K562 (cell line): Measurements from ENCODE around the gene KLF1. TPM values are rescaled to one million over a fixed set of nuclear protein-coding genes. Genes with fewer than 3 reads are reported as not detected.

ENCODE experiments used
- CHD2 ChIP-seq: IDR thresholded peaks from 2 replicates; pipeline ENCODE4 v1.6.1; 2011; ENCODE audit warnings: low read depth, low read length
- DMBX1 ChIP-seq: fragments of 250-450 bp; sonication (Bioruptor Pico); IDR thresholded peaks from 2 replicates; pipeline ENCODE4 v1.8.0; 2022; ENCODE audit warnings: inconsistent platforms, mild to moderate bottlenecking, moderate library complexity, borderline replicate concordance
- ELK3 ChIP-seq: fragments of 450-650 bp; formaldehyde crosslinking; IDR thresholded peaks from 2 replicates; pipeline ENCODE4 v1.4.0; 2020; ENCODE audit warnings: mild to moderate bottlenecking
- FOSL1 ChIP-seq: fragments of 200-800 bp; sonication (Bioruptor generic); conservative IDR thresholded peaks from 2 replicates; pipeline ENCODE4 v1.6.1; 2016; ENCODE audit warnings: missing genetic modification characterization, missing compliant biosample characterization
- HDAC1 ChIP-seq, 2 experiments: fragments of 450-650 bp; IDR thresholded peaks; 2 replicates each; pipeline ENCODE4 v1.6.1; 2016 to 2017; ENCODE audit warnings: inconsistent platforms in 1 of 2, mild to moderate bottlenecking in 1 of 2, moderate library complexity in 1 of 2
- LARP7 ChIP-seq: fragments of 450-650 bp; IDR thresholded peaks from 2 replicates; pipeline ENCODE4 v1.6.1; 2016
- PKNOX1 ChIP-seq: fragments of 450-650 bp; IDR thresholded peaks from 2 replicates; pipeline ENCODE4 v1.6.1; 2016
- PML ChIP-seq: IDR thresholded peaks from 2 replicates; pipeline ENCODE4 v1.6.1; 2012; ENCODE audit warnings: low read length, inconsistent platforms
- RAD51 ChIP-seq: fragments of 450-650 bp; IDR thresholded peaks from 2 replicates; pipeline ENCODE4 v1.7.1; 2016; ENCODE audit warnings: low read depth, mild to moderate bottlenecking, borderline replicate concordance
- RBM34 ChIP-seq: fragments of 200-400 bp; formaldehyde crosslinking; IDR thresholded peaks from 2 replicates; pipeline ENCODE4 v1.6.1; 2018; ENCODE audit warnings: low read length, borderline replicate concordance; ENCODE audit not compliant: insufficient read depth
- RFX5 ChIP-seq: IDR thresholded peaks from 2 replicates; pipeline ENCODE4 v1.6.1; 2011; ENCODE audit warnings: low read depth, mild to moderate bottlenecking, improper control_type of control experiment, low read length
- SNIP1 ChIP-seq: fragments of 450-650 bp; IDR thresholded peaks from 2 replicates; pipeline ENCODE4 v1.7.1; 2017; ENCODE audit warnings: low read depth, mild to moderate bottlenecking
- THRB ChIP-seq: fragments of 450-650 bp; formaldehyde crosslinking; conservative IDR thresholded peaks from 2 replicates; pipeline ENCODE4 v1.4.0; 2022; ENCODE audit warnings: mild to moderate bottlenecking, missing genetic modification characterization
- ZBTB5 ChIP-seq: fragments of 450-650 bp; IDR thresholded peaks from 2 replicates; pipeline ENCODE4 v1.6.1; 2017; ENCODE audit warnings: antibody characterized with exemption
- ZC3H4 ChIP-seq: sonication (generic); formaldehyde crosslinking; IDR thresholded peaks from 2 replicates; pipeline ENCODE4 v1.9.0; 2021; ENCODE audit warnings: missing genetic modification reagents, borderline replicate concordance
- ZNF668 ChIP-seq: fragments of 250-450 bp; sonication (Bioruptor Pico); IDR thresholded peaks from 2 replicates; pipeline ENCODE4 v1.8.0; 2022; ENCODE audit warnings: mild to moderate bottlenecking, inconsistent platforms
- polyA plus RNA-seq, 8 experiments: library from polyadenylated mRNA; depleted of rRNA in 4 of 8; stranded (reverse) in 5 of 8; unstranded in 3 of 8; fragments of >200 nt; fragmentation: Nextera tagmentation in 2 of 8; fragmentation: Illumina TruSeq in 1 of 8; extraction: Ambion mirVana in 2 of 8; extraction: Trizol in 1 of 8; gene quantifications; 2 replicates each; pipeline versions ENCODE4 v1.2.1 to v1.2.3, GENCODE V29; 2011 to 2014; ENCODE audit warnings: inconsistent platforms in 1 of 8, missing spikeins in 1 of 8
- total RNA-seq, 7 experiments: library from RNA; depleted of rRNA in 6 of 7; stranded (reverse); fragments of >200 nt in 6 of 7; fragmentation: Illumina TruSeq in 2 of 7; extraction: Trizol in 2 of 7; gene quantifications; 2 replicates each; pipeline versions ENCODE4 v1.2.1 to v1.2.3, GENCODE V29; 2011 to 2021; ENCODE audit warnings: low replicate concordance in 1 of 7
- TF ChIP-seq, protein P1 (sequence below): sonication (generic); formaldehyde crosslinking; IDR thresholded peaks from 2 replicates; pipeline ENCODE4 v1.8.1; 2023; ENCODE audit warnings: mild to moderate bottlenecking, missing genetic modification reagents
- TF ChIP-seq, protein P2 (sequence below): sonication (generic); formaldehyde crosslinking; IDR thresholded peaks from 2 replicates; pipeline ENCODE4 v1.8.1; 2023; ENCODE audit warnings: mild to moderate bottlenecking, missing genetic modification reagents

Gene KLF1
- total and polyA plus RNA-seq, 9 of the 15 experiments (the other 6 are each of a cell fraction or from before 2014, with no cell fraction given): 8.4 to 163 (median 47.3) TPM

DNA sequence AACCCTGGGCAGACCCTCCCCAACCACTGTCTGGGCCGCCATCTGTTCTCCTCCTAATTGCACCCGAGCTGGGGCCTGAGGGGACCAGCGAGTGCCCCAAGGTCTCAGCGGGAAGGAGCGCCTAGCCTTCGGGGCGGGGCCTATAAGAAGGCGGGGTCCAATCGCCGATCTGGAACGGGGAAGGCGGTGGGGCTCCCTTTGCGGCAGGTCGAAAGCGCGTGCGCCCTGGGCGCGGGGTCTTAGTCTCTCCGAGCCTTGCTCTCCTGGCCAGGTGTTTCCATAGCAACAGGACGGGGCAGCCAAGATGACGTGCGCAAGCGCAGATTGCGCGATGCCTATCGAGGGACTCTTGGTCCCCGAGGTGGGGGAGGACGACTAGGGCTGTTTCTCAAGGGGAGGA is 45.9 kb downstream of the KLF1 start (continued):
- TF ChIP-seq THRB (CRISPR knock-in tag) (no peak), SNIP1 (no peak), RBM34 (no peak), HDAC1 (IDR thresholded peaks at IDR 0.05) (peak in 1 of 2 experiments; percentile 48; a peak in 2 of 4 replicates), PML (no peak), LARP7 (no peak), DMBX1 (CRISPR knock-in tag) (no peak), RFX5 (no peak), ELK3 (CRISPR knock-in tag) (no peak), CHD2 (no peak), RAD51 (no peak), PKNOX1 (no peak), FOSL1 (tag) (no peak), ZBTB5 (no peak), ZNF668 (CRISPR knock-in tag) (no peak), ZC3H4 (CRISPR knock-in tag) (no peak)
- TF ChIP-seq, protein P1, sequence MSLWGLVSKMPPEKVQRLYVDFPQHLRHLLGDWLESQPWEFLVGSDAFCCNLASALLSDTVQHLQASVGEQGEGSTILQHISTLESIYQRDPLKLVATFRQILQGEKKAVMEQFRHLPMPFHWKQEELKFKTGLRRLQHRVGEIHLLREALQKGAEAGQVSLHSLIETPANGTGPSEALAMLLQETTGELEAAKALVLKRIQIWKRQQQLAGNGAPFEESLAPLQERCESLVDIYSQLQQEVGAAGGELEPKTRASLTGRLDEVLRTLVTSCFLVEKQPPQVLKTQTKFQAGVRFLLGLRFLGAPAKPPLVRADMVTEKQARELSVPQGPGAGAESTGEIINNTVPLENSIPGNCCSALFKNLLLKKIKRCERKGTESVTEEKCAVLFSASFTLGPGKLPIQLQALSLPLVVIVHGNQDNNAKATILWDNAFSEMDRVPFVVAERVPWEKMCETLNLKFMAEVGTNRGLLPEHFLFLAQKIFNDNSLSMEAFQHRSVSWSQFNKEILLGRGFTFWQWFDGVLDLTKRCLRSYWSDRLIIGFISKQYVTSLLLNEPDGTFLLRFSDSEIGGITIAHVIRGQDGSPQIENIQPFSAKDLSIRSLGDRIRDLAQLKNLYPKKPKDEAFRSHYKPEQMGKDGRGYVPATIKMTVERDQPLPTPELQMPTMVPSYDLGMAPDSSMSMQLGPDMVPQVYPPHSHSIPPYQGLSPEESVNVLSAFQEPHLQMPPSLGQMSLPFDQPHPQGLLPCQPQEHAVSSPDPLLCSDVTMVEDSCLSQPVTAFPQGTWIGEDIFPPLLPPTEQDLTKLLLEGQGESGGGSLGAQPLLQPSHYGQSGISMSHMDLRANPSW (CRISPR knock-in tag): no peak
- TF ChIP-seq, protein P2, sequence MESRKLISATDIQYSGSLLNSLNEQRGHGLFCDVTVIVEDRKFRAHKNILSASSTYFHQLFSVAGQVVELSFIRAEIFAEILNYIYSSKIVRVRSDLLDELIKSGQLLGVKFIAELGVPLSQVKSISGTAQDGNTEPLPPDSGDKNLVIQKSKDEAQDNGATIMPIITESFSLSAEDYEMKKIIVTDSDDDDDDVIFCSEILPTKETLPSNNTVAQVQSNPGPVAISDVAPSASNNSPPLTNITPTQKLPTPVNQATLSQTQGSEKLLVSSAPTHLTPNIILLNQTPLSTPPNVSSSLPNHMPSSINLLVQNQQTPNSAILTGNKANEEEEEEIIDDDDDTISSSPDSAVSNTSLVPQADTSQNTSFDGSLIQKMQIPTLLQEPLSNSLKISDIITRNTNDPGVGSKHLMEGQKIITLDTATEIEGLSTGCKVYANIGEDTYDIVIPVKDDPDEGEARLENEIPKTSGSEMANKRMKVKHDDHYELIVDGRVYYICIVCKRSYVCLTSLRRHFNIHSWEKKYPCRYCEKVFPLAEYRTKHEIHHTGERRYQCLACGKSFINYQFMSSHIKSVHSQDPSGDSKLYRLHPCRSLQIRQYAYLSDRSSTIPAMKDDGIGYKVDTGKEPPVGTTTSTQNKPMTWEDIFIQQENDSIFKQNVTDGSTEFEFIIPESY (CRISPR knock-in tag): no peak
